T47D (cell line): ENCODE data around the gene KLK7.

Experiments
- DNase-seq, 2 experiments: peaks; one replicate each; pipeline versions ENCODE4 v3.0.0 to v3.0.0-alpha.2; 2011 to 2012; ENCODE audit warnings: low read depth in 1 of 2, low spot score in 1 of 2
- JUND ChIP-seq: IDR thresholded peaks from 2 replicates; pipeline ENCODE4 v1.6.1; 2012; ENCODE audit warnings: low read depth
- in situ Hi-C: cut with HindIII; loops from 2 replicates; pipeline ENCODE4 v1.10.0; 2016; ENCODE audit warnings: low sequenced_read_pairs, low pct_unique_long_range_greater_than_20kb

Gene KLK7

GRCh38 chr19:50928831-50929230 lies 54.9 kb downstream of the KLK7 start:
- DNase-seq = peak in 1 of 2 experiments; percentile 24
- TF ChIP-seq JUND = no peak
- in situ Hi-C loops = no loop called here
